Left lung (tissue), 10 donors: Measurements from ENCODE around the gene SLC41A1. TPM values are rescaled to one million over a fixed set of nuclear protein-coding genes. Genes with fewer than 3 reads are reported as not detected.
"Not testable (repeated sequence)": the region's sequence is repeated elsewhere in the genome, so short reads cannot be mapped to it uniquely, and the experiment has no call there.

Experiments
- ATAC-seq: fragments of 200-7000 bp; cut with Tn5 transposase; one replicate; pipeline ENCODE4 v1.9.1; 2020; ENCODE audit warnings: moderate library complexity
- DNase-seq, 4 donors: peaks; one replicate each; pipeline ENCODE4 v3.0.0-alpha.2; 2013 to 2020
- H3K27ac ChIP-seq, 2 donors: fragments of 200-600 bp; sonication (generic) in 1 of 2; one replicate each; pipeline versions ENCODE4 v1.5.0 to v1.8.0; 2020 to 2021
- H3K27me3 ChIP-seq, 2 donors: fragments of 200-600 bp; sonication (generic) in 1 of 2; one replicate each; pipeline versions ENCODE4 v1.5.0 to v1.8.0; 2020 to 2021
- H3K36me3 ChIP-seq, 2 donors: fragments of 200-600 bp; sonication (generic) in 1 of 2; one replicate each; pipeline versions ENCODE4 v1.5.0 to v1.8.0; 2020 to 2021
- H3K4me1 ChIP-seq, 2 donors: fragments of 200-600 bp; one replicate each; pipeline ENCODE4 v1.8.0; 2021
- H3K4me3 ChIP-seq, 2 donors: fragments of 200-600 bp; sonication (generic) in 1 of 2; one replicate each; pipeline versions ENCODE4 v1.5.0 to v1.8.0; 2020 to 2021; ENCODE audit warnings: mild to moderate bottlenecking in 1 of 2
- H3K9me3 ChIP-seq, 2 donors: fragments of 200-600 bp; sonication (generic) in 1 of 2; one replicate each; pipeline versions ENCODE4 v1.5.0 to v1.8.0; 2020 to 2021
- intact Hi-C, 2 donors: fragments of 100-400 bp; cut with DNase I; formaldehyde crosslinking; loops; one replicate each; pipeline versions ENCODE4 v1.11.2 to v1.14.2; 2022
- polyA plus RNA-seq, 6 donors: library from polyadenylated mRNA; unstranded; fragments of 120-200 nt; gene quantifications; one replicate each; pipeline ENCODE4 v1.2.1, GENCODE V29; 2013; ENCODE audit not compliant: insufficient read length in 6 of 6
- total RNA-seq, 2 donors: library from RNA; stranded (reverse); fragmentation: NEBNext Ultra II Directional; extraction: Animal tissue kit (Norgen Biotek cat#: 25700); gene quantifications; one replicate each; pipeline ENCODE4 v1.2.1, GENCODE V29; 2021
- TF ChIP-seq, protein P1 (sequence below), 2 donors: fragments of 200-600 bp; sonication (generic) in 1 of 2; IDR thresholded peaks; one replicate each; pipeline versions ENCODE4 v1.5.0 to v1.8.0; 2021; ENCODE audit warnings: antibody characterized with exemption in 2 of 2
- donor health status: DM: no; HTN: yes; CAD: no.
- donor health status: DM: no; HTN: no; CAD: no.

The SLC41A1 gene
- total and polyA plus RNA-seq, 8 donors = 29.4 to 46.8 (median 40.1) TPM

DNA sequence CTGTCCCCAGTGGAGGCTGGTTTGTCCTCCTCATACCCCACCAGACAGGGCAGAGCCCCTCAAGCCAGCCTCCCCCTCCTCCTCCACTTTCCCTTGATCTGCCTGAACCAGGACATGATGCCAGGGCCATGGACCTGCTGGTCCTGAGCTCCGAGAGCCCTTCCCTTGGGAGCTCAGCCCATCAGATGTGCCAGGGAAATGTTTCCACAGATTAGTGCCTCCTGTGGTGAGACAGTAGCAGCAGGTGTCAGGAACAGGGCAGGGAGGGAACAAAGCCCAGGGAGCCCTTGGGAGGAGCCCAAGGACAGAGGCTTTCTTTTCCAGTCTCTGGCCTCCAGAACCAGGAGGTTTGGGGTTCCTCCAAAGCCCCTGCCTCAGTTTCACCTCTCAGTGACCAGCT is 14.6 kb upstream of the SLC41A1 start:
- no peak overlapping the region for H3K27ac ChIP-seq
- peaks cover 0 to 6% of the 10 kb centered on the region in 2 donors for H3K27me3 ChIP-seq
- TF ChIP-seq, protein P1, sequence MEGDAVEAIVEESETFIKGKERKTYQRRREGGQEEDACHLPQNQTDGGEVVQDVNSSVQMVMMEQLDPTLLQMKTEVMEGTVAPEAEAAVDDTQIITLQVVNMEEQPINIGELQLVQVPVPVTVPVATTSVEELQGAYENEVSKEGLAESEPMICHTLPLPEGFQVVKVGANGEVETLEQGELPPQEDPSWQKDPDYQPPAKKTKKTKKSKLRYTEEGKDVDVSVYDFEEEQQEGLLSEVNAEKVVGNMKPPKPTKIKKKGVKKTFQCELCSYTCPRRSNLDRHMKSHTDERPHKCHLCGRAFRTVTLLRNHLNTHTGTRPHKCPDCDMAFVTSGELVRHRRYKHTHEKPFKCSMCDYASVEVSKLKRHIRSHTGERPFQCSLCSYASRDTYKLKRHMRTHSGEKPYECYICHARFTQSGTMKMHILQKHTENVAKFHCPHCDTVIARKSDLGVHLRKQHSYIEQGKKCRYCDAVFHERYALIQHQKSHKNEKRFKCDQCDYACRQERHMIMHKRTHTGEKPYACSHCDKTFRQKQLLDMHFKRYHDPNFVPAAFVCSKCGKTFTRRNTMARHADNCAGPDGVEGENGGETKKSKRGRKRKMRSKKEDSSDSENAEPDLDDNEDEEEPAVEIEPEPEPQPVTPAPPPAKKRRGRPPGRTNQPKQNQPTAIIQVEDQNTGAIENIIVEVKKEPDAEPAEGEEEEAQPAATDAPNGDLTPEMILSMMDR (IDR thresholded peaks at IDR 0.05) = no peak
- no peaks in the 10 kb centered on the region for H3K36me3 ChIP-seq
- ATAC-seq (no peak), DNase-seq (no peak)
- H3K9me3 ChIP-seq = no peaks in the 10 kb centered on the region
- H3K4me3 ChIP-seq = no peak overlapping the region
- peaks cover 0 to 5% of the 10 kb centered on the region in 2 donors for H3K4me1 ChIP-seq
- intact Hi-C loops = no loop called here

DNA sequence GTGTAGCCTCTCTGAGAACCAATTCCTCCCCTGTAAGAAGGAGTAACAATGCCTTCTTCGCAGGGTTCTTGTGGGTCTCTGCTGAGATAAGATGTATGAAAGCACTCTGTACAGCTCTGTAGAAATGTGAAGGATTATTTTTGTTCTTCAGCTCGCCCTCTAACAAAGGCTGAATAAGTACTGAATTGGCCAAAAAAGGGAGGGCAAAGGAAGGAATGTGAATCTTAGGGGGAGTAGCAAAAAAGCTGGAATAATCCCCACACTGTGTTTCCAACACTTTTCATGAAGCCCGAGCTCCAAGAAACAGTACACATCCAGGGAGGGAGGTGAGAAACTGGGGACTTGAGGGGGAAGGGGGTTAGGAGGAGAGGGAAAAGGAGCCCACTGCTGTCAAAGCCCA is 14.0 kb upstream of the SLC41A1 start:
- H3K27ac ChIP-seq = no peak overlapping the region
- no peaks in the 10 kb centered on the region for H3K36me3 ChIP-seq

DNA sequence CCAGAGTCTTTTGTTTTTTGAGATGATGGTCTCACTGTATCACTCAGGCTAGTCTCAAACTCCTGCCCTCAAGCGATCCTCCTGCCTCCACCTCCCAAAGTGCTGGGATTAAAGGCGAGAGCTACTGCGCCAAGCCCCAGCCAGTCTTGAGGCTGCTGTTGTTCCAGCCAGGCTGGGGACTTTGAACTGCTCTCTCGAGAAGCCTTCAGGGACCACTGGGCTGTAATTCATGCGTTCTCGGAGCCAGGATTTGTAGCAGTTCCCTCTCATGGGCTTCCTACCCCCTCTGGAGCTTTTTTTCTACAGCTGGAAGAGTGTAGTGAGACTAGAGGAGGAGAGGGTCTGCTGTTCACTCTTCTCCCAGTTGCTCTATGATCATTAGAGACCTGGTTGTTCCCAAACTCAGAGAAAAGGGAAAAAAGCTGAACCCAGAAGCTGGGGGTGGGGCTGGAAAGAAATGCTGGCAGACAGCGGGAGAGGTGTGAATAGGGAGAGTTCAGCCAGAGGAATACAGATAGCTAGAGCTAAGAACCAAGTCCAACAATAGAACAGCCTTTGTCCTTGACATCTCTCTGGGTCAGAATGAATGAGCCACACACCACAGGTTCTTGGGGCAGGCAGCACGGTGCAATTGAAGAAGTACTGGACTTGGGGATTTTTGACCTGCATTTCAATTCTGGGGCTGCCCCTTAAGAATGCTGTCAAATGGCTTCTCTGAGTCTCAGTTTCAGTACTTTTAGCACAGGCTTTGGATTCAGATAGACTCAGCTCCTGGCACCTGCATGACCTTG is 13.2 kb upstream of the SLC41A1 start:
- Histone ChIP-seq H3K27ac (no peak overlapping the region), H3K4me1 (no peaks in the 10 kb centered on the region), H3K9me3 (no peaks in the 10 kb centered on the region), H3K4me3 (no peak overlapping the region), H3K36me3 (no peaks in the 10 kb centered on the region), H3K27me3 (peaks cover 0 to 6% of the 10 kb centered on the region in 2 donors)
- TF ChIP-seq, protein P1 (IDR thresholded peaks at IDR 0.05) = no peak
- DNase-seq (no peak), ATAC-seq (no peak)
- intact Hi-C loops = no loop called here

More for the DNA sequence above, 14.0 kb upstream of the SLC41A1 start:
- Histone ChIP-seq H3K4me3 (no peak overlapping the region), H3K27me3 (peaks cover 0 to 6% of the 10 kb centered on the region in 2 donors), H3K4me1 (peaks cover 0 to 2% of the 10 kb centered on the region in 2 donors), H3K9me3 (no peaks in the 10 kb centered on the region)
- TF ChIP-seq, protein P1 (IDR thresholded peaks at IDR 0.05) = no peak
- DNase-seq (no peak), ATAC-seq (no peak)
- intact Hi-C loops = no loop called here

DNA sequence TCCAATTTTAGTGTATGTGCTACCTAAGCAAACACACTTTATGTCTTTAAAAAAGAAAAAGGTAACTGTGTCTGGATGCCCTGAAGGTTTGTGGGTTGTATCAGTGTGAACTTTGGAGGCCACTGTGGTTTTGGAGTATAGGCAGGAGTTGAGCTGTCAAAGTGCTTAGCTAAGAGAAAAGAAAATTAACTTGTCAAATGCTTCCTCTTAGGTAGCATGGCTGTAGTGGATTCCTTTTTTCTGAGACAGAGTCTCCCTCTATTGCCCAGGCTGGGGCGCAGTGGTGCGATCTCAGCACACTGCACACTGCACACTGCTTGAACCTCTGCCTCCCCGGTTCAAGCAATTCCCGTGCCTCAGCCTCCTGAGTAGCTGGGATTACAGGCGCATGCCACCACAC is 11.2 kb upstream of the SLC41A1 start:
- DNase-seq = no peak
- Histone ChIP-seq H3K36me3 (no peaks in the 10 kb centered on the region), H3K9me3 (no peaks in the 10 kb centered on the region), H3K4me3 (no peak overlapping the region), H3K4me1 (no peaks in the 10 kb centered on the region), H3K27me3 (peaks cover 0 to 6% of the 10 kb centered on the region in 2 donors), H3K27ac (no peak overlapping the region)
- no peak for ATAC-seq
- TF ChIP-seq, protein P1 (IDR thresholded peaks at IDR 0.05) = no peak
- intact Hi-C loops = no loop called here

DNA sequence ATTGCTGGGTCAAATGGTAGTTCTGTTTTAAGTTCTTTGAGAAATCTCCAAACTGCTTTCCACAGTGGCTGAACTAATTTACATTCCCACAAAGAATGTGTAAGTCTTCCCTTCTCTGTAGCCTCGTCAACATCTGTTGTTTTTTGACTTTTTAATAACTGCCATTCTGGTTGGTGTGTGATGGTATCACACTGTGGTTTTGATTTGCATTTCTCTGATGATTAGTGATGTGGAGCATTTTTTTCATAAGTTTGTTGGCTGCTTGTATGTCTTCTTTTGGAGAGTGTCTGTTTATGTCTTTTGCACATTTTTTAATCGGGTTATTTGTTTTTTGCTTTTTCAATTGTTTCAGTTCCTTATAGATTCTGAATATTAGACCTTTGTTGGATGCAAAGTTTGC is 10.3 kb upstream of the SLC41A1 start:
- H3K4me3 ChIP-seq, H3K36me3 ChIP-seq, ATAC-seq, H3K9me3 ChIP-seq, H3K4me1 ChIP-seq, DNase-seq, intact Hi-C loops, H3K27me3 ChIP-seq, H3K27ac ChIP-seq: not testable (repeated sequence)
